ENCODE data around the gene PPP4R3A.

DNA sequence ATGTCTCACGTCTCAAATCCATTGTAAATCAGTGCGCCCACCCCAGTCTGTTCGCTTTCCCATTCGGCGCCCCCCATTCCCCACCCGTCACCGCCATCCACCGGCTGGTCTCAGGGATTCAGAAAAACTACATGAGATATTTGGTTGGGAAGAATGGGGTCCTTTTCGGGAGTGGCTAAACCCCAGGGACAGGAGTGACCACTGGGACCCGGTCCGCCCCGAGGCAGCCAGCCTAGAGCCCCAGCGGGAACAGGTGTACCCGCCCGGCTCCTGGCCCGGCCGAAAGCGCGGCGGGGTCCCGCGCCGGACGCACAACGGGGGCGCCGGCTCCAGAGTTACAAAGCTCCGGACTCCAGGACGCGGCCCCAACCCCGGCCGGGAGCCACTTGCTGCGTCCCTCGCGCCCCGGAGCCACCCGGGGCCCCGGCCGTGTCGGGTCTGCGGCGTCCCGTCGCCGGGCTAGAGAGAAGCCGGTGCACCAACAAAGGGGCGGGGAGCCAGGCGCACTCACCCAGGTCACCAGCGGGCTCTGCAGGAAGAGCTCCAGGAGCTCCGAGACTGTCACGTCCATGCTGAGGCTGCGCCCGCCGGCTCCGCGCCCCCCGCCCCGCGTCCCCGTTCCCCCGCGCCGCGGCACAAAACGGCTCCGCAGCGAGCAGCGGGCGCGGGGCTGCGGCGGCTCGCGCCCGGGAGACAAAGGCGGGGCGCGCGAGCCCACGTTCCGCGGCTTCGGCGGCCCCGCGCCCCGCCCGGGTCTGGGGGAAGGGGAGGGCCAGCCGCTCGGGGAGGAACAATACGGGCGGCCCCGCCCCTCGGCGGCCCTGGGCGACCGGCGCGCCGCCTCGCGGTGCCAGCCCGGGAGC is 92.8 kb downstream of the PPP4R3A start, which contains the start of gene CCDC88C:
- TF ChIP-seq, protein P1, sequence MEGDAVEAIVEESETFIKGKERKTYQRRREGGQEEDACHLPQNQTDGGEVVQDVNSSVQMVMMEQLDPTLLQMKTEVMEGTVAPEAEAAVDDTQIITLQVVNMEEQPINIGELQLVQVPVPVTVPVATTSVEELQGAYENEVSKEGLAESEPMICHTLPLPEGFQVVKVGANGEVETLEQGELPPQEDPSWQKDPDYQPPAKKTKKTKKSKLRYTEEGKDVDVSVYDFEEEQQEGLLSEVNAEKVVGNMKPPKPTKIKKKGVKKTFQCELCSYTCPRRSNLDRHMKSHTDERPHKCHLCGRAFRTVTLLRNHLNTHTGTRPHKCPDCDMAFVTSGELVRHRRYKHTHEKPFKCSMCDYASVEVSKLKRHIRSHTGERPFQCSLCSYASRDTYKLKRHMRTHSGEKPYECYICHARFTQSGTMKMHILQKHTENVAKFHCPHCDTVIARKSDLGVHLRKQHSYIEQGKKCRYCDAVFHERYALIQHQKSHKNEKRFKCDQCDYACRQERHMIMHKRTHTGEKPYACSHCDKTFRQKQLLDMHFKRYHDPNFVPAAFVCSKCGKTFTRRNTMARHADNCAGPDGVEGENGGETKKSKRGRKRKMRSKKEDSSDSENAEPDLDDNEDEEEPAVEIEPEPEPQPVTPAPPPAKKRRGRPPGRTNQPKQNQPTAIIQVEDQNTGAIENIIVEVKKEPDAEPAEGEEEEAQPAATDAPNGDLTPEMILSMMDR (conservative IDR thresholded peaks at IDR 0.05; ENCODE audit: low read length), result peak; percentile 43; the same call in 1 of the 2 replicates
- TF ChIP-seq EZH2phosphoT487 (IDR thresholded peaks at IDR 0.05; ENCODE audit: borderline replicate concordance, low read depth, low read length), result no peak

Measured in OCI-LY7 (cell line).